Ishikawa (cell line): ENCODE results near the gene DYNC1I1.

Experiments used
- CEBPB ChIP-seq: IDR thresholded peaks from 2 replicates; pipeline ENCODE4 v1.6.1; 2012
- CREB1 ChIP-seq: IDR thresholded peaks from 2 replicates; pipeline ENCODE4 v1.6.1; 2012; ENCODE audit warnings: low read depth
- EGR1 ChIP-seq: IDR thresholded peaks from 2 replicates; pipeline ENCODE4 v1.6.1; 2012
- EP300 ChIP-seq: IDR thresholded peaks from 2 replicates; pipeline ENCODE4 v1.6.1; 2012; ENCODE audit warnings: borderline replicate concordance
- FOXM1 ChIP-seq: IDR thresholded peaks from 2 replicates; pipeline ENCODE4 v1.6.1; 2012; ENCODE audit warnings: low read depth, borderline replicate concordance
- MAX ChIP-seq: IDR thresholded peaks from 2 replicates; pipeline ENCODE4 v1.6.1; 2012
- NFIC ChIP-seq: IDR thresholded peaks from 2 replicates; pipeline ENCODE4 v1.6.1; 2012
- RAD21 ChIP-seq: IDR thresholded peaks from 2 replicates; pipeline ENCODE4 v1.6.1; 2012; ENCODE audit warnings: low read depth
- TAF1 ChIP-seq: IDR thresholded peaks from 2 replicates; pipeline ENCODE4 v1.6.1; 2012; ENCODE audit warnings: low read depth, mild to moderate bottlenecking
- TCF12 ChIP-seq: IDR thresholded peaks from 2 replicates; pipeline ENCODE4 v1.6.1; 2012; ENCODE audit warnings: low read depth
- TEAD4 ChIP-seq: IDR thresholded peaks from 2 replicates; pipeline ENCODE4 v1.6.1; 2012
- USF1 ChIP-seq: IDR thresholded peaks from 2 replicates; pipeline ENCODE4 v1.6.1; 2012
- YY1 ChIP-seq: IDR thresholded peaks from 2 replicates; pipeline ENCODE4 v1.6.1; 2012; ENCODE audit warnings: low read depth
- ZBTB7A ChIP-seq: IDR thresholded peaks from 2 replicates; pipeline ENCODE4 v1.6.1; 2012; ENCODE audit warnings: low read depth
- TF ChIP-seq, protein P1 (sequence below): IDR thresholded peaks from 2 replicates; pipeline ENCODE4 v1.6.1; 2012; ENCODE audit warnings: low read depth, mild to moderate bottlenecking

Gene DYNC1I1

DNA sequence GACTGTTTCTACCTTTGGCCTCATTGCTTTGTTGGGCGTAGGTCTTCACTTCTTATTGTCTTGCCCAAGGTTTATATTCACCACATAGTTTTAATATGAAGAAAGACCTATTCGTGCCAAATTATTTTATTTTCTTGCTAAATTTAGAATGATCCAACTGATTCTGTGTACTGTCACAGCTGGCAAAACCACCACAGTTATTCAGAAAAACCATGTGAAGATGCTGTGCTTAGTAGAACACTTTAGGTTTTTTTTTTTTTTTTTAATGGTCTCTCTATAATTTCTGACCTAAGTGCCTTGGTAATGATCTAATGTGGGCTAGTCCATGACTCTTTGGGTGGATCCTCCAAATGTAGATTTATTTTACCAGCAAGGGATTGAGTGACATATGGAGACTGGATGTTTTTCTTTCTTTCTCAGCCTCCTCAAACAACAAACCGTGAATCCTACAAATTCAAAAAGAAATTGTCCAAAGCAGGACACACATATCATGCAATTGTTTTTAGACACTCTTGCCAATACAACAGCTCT is 243.8 kb downstream of the DYNC1I1 start:
- TF ChIP-seq FOXM1 (no peak), YY1 (no peak), CREB1 (no peak), EP300 (no peak), CEBPB (no peak), TCF12 (no peak), USF1 (no peak), RAD21 (no peak), TAF1 (no peak), MAX (no peak)

- TF ChIP-seq CREB1 = no peak
- TF ChIP-seq CEBPB = no peak
- TF ChIP-seq FOXM1 = no peak
- TF ChIP-seq TAF1 = no peak
- no peak for TF ChIP-seq USF1
- no peak for TF ChIP-seq TEAD4
- TF ChIP-seq ZBTB7A = no peak
- TF ChIP-seq YY1 = no peak
- no peak for TF ChIP-seq EP300
- no peak for TF ChIP-seq TCF12
- TF ChIP-seq, protein P1, sequence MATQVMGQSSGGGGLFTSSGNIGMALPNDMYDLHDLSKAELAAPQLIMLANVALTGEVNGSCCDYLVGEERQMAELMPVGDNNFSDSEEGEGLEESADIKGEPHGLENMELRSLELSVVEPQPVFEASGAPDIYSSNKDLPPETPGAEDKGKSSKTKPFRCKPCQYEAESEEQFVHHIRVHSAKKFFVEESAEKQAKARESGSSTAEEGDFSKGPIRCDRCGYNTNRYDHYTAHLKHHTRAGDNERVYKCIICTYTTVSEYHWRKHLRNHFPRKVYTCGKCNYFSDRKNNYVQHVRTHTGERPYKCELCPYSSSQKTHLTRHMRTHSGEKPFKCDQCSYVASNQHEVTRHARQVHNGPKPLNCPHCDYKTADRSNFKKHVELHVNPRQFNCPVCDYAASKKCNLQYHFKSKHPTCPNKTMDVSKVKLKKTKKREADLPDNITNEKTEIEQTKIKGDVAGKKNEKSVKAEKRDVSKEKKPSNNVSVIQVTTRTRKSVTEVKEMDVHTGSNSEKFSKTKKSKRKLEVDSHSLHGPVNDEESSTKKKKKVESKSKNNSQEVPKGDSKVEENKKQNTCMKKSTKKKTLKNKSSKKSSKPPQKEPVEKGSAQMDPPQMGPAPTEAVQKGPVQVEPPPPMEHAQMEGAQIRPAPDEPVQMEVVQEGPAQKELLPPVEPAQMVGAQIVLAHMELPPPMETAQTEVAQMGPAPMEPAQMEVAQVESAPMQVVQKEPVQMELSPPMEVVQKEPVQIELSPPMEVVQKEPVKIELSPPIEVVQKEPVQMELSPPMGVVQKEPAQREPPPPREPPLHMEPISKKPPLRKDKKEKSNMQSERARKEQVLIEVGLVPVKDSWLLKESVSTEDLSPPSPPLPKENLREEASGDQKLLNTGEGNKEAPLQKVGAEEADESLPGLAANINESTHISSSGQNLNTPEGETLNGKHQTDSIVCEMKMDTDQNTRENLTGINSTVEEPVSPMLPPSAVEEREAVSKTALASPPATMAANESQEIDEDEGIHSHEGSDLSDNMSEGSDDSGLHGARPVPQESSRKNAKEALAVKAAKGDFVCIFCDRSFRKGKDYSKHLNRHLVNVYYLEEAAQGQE = no peak
- TF ChIP-seq RAD21 = no peak
Measured at GRCh38 chr7:96016735-96017134, 244.4 kb downstream of the DYNC1I1 start.

GRCh38 chr7:96017877-96018276 is 245.5 kb downstream of the DYNC1I1 start:
- TF ChIP-seq ZBTB7A (no peak), CEBPB (no peak), TCF12 (no peak), TAF1 (no peak), EGR1 (no peak), TEAD4 (no peak), MAX (no peak), CREB1 (no peak), YY1 (no peak), EP300 (no peak), NFIC (no peak), USF1 (no peak), FOXM1 (no peak)
- TF ChIP-seq, protein P1 = no peak

- no peak for TF ChIP-seq FOXM1
- TF ChIP-seq, protein P1 = no peak
- TF ChIP-seq TEAD4 = no peak
- TF ChIP-seq USF1 = no peak
- no peak for TF ChIP-seq CREB1
- TF ChIP-seq TAF1 = no peak
- no peak for TF ChIP-seq CEBPB
- TF ChIP-seq NFIC = no peak
- no peak for TF ChIP-seq MAX
- no peak for TF ChIP-seq ZBTB7A
- TF ChIP-seq TCF12 = no peak
- no peak for TF ChIP-seq YY1
- no peak for TF ChIP-seq EGR1
- no peak for TF ChIP-seq EP300
Measured at GRCh38 chr7:96021568-96021967, 249.2 kb downstream of the DYNC1I1 start.
